GM18951 (cell line): ENCODE measurements around the gene SETBP1.
"Not testable (repeated sequence)": the region's sequence is repeated elsewhere in the genome, so short reads cannot be mapped to it uniquely, and the experiment has no call there.

Experiments
- POLR2A ChIP-seq: IDR thresholded peaks from 4 replicates; pipeline ENCODE4 v1.6.1; 2011; ENCODE audit warnings: mild to moderate bottlenecking; ENCODE audit not compliant: insufficient read length, insufficient read depth; ENCODE audit errors: extremely low read depth
- in situ Hi-C: fragments of 300-500 bp; cut with MboI; formaldehyde crosslinking; loops from one replicate; pipeline ENCODE4 v1.12.0; 2022; ENCODE audit warnings: low sequenced_read_pairs, mixed read lengths, inconsistent platforms; ENCODE audit not compliant: unreplicated experiment

SETBP1 gene

GRCh38 chr18:44790860-44791259 lies 110.2 kb downstream of the SETBP1 start:
- in situ Hi-C loops, result no loop called here
- no peak for TF ChIP-seq POLR2A

GRCh38 chr18:44791520-44791919 lies 110.8 kb downstream of the SETBP1 start:
- no peak for TF ChIP-seq POLR2A
- in situ Hi-C loops, result no loop called here

- in situ Hi-C loops, result no loop called here
Observed at GRCh38 chr18:44792456-44793061, 111.9 kb downstream of the SETBP1 start.

GRCh38 chr18:44793194-44793593 lies 112.5 kb downstream of the SETBP1 start:
- in situ Hi-C loops, result no loop called here
- TF ChIP-seq POLR2A, result no peak

More at GRCh38 chr18:44792456-44793061, 111.9 kb downstream of the SETBP1 start:
- no peak for TF ChIP-seq POLR2A

GRCh38 chr18:44793685-44794084 lies 113.0 kb downstream of the SETBP1 start:
- no peak for TF ChIP-seq POLR2A

GRCh38 chr18:44795241-44795640 lies 114.6 kb downstream of the SETBP1 start:
- in situ Hi-C loops, result no loop called here
- TF ChIP-seq POLR2A, result no peak

More at GRCh38 chr18:44793685-44794084, 113.0 kb downstream of the SETBP1 start:
- in situ Hi-C loops, result no loop called here

GRCh38 chr18:44796429-44797428 lies 116.0 kb downstream of the SETBP1 start:
- no peak for TF ChIP-seq POLR2A
- in situ Hi-C loops, result no loop called here

- TF ChIP-seq POLR2A, result no peak
- in situ Hi-C loops, result no loop called here
Observed at GRCh38 chr18:44798433-44799048, 117.9 kb downstream of the SETBP1 start.

- in situ Hi-C loops, result no loop called here
- TF ChIP-seq POLR2A, result no peak
Observed at GRCh38 chr18:44799382-44799906, 118.8 kb downstream of the SETBP1 start.

- in situ Hi-C loops, result no loop called here
- no peak for TF ChIP-seq POLR2A
Observed at GRCh38 chr18:44799907-44800421, 119.3 kb downstream of the SETBP1 start.

GRCh38 chr18:44800766-44801165 lies 120.1 kb downstream of the SETBP1 start:
- in situ Hi-C loops, result not testable (repeated sequence)

- in situ Hi-C loops, result no loop called here
- no peak for TF ChIP-seq POLR2A
Observed at GRCh38 chr18:44801781-44802180, 121.1 kb downstream of the SETBP1 start.

GRCh38 chr18:44802508-44802907 lies 121.8 kb downstream of the SETBP1 start:
- in situ Hi-C loops, result no loop called here
- TF ChIP-seq POLR2A, result no peak
